Epithelial cell of proximal tubule (primary cell): ENCODE results near the gene ADPGK. TPM values are rescaled to one million over a fixed set of nuclear protein-coding genes. Genes with fewer than 3 reads are reported as not detected.
"Not testable (repeated sequence)": the region's sequence is repeated elsewhere in the genome, so short reads cannot be mapped to it uniquely, and the experiment has no call there.

Source experiments
- DNase-seq: peaks from one replicate; pipeline ENCODE4 v3.0.0-alpha.2; 2011; ENCODE audit warnings: low read depth
- H3K4me3 ChIP-seq: 2 replicates; pipeline ENCODE4 v1.5.1; 2011; ENCODE audit warnings: low read depth, mild to moderate bottlenecking, low read length
- CTCF ChIP-seq: conservative IDR thresholded peaks from 2 replicates; pipeline ENCODE4 v1.5.1; 2012; ENCODE audit warnings: low read depth, mild to moderate bottlenecking, low read length
- total RNA-seq: library from RNA; depleted of rRNA; stranded (reverse); fragments of >200 nt; gene quantifications from 2 replicates; pipeline ENCODE4 v1.2.3, GENCODE V29; 2015

Gene ADPGK
- total RNA-seq, 1 donor from 2014 or later, result 48.8 TPM

- H3K4me3 ChIP-seq, result no peak overlapping the region
- peak; percentile 89 for TF ChIP-seq CTCF
- peak; percentile 12 for DNase-seq
These were observed 61.4 kb downstream of the ADPGK start for GRCh38 chr15:72722071-72722696.

- DNase-seq, result not testable (repeated sequence)
These were observed 74.8 kb downstream of the ADPGK start for GRCh38 chr15:72708551-72709303.

GRCh38 chr15:72706266-72706665, 77.3 kb downstream of the ADPGK start:
- no peak for DNase-seq
- no peak for TF ChIP-seq CTCF
- H3K4me3 ChIP-seq, result no peak overlapping the region

More at GRCh38 chr15:72708551-72709303, 74.8 kb downstream of the ADPGK start:
- not testable (repeated sequence) for H3K4me3 ChIP-seq

Other genes starting within 250 kb of the ADPGK start
- gene GOLGA6B, start 129.1 kb downstream of the ADPGK start, total RNA-seq, result 0.35 TPM in 1 of 2 replicates, not detected in the other
- gene HIGD2B, start 97.6 kb downstream of the ADPGK start, total RNA-seq, result not detected in 2 replicates
- gene BBS4, start 97.6 kb downstream of the ADPGK start, total RNA-seq, result 11.6 and 16.9 TPM in 2 replicates